ENCODE measurements around the gene TOMM34. TPM values are rescaled to one million over a fixed set of nuclear protein-coding genes. Genes with fewer than 3 reads are reported as not detected.

Gene TOMM34
- total and polyA plus RNA-seq, 2 of the 13 experiments (the other 11 are each of a cell fraction or from before 2014, with no cell fraction given) = 36.2 to 52.0 TPM

DNA sequence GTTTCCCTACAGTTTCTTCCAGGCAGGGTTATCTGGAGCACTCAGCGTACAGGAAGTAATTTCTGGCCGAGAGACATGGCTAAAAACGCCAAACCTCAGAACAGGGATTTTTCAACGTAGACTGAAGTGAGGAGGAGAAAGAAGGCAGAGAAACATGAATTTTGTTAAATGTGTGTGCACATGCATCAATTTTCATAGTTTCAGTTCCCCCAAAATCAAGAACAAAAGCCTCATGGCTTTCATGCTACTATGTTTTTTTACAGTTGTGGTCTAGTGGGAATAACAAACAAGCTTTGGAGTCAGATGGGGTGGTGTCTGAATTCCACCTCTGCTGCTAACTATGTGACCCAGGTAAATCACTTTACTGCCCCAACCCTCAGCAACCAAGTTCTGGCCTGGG lies 4.9 kb downstream of the TOMM34 start:
- Histone ChIP-seq H3K9me3 (ENCODE audit: low read length) (no peaks in the 10 kb centered on the region), H4K20me1 (ENCODE audit: insufficient read depth, low read length) (no peaks in the 10 kb centered on the region; the same call in 1 of the 2 replicates), H3K4me1 (ENCODE audit: insufficient read depth, low read length) (peaks cover 27% of the 10 kb centered on the region), H3K9ac (ENCODE audit: insufficient read depth, low read depth, low read length) (no peak overlapping the region), H3K4me2 (ENCODE audit: low read depth, low read length) (no peak overlapping the region), H3K36me3 (replicated peaks in 1 of 2; ENCODE audit: control insufficient read depth in 1 of 2, insufficient read depth in 2 of 2, low read length in 2 of 2) (peaks cover 49 to 68% of the 10 kb centered on the region in 2 experiments), H3K4me3 (replicated peaks in 1 of 3; ENCODE audit: insufficient read depth in 1 of 3, low read depth in 2 of 3, low read length in 3 of 3) (no peak overlapping the region), H3K27ac (ENCODE audit: extremely low read length, insufficient read depth, low read length) (no peak overlapping the region), H3K79me2 (ENCODE audit: insufficient read depth, low read length) (peaks cover 27% of the 10 kb centered on the region), H2AFZ (ENCODE audit: low read length) (no peak overlapping the region), H3K27me3 (ENCODE audit: control insufficient read depth in 1 of 2, insufficient read depth in 2 of 2, low read length in 2 of 2) (no peaks in the 10 kb centered on the region)
- WGBS (ENCODE audit: low lambda C conversion rate) = 98% methylated on average over 4 of the region's 4 CpGs
- intact Hi-C loops (cut with micrococcal nuclease; ENCODE audit: unreplicated experiment) = no loop called here
- no peak for FAIRE-seq
- in situ Hi-C loops (cut with HindIII; ENCODE audit: extremely low pct_ligation_motif_present, low pct_unique_long_range_greater_than_20kb) = no loop called here
- DNase-seq (ENCODE audit: low spot score) = no peak
- no peak for ATAC-seq
- POLR2A ChIA-PET = no interaction called here
- no TSS peak for BruUV-seq (replicated peaks)
- TF ChIP-seq, protein P1, sequence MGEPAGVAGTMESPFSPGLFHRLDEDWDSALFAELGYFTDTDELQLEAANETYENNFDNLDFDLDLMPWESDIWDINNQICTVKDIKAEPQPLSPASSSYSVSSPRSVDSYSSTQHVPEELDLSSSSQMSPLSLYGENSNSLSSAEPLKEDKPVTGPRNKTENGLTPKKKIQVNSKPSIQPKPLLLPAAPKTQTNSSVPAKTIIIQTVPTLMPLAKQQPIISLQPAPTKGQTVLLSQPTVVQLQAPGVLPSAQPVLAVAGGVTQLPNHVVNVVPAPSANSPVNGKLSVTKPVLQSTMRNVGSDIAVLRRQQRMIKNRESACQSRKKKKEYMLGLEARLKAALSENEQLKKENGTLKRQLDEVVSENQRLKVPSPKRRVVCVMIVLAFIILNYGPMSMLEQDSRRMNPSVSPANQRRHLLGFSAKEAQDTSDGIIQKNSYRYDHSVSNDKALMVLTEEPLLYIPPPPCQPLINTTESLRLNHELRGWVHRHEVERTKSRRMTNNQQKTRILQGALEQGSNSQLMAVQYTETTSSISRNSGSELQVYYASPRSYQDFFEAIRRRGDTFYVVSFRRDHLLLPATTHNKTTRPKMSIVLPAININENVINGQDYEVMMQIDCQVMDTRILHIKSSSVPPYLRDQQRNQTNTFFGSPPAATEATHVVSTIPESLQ (CRISPR knock-in tag; conservative IDR thresholded peaks at IDR 0.05) = no peak
- 0 out of 2 replicates have a peak, but pooled peaks have one; percentile 2 for TF ChIP-seq POLR2G (IDR thresholded peaks at IDR 0.05; ENCODE audit: low read depth, low read length)
- CTCF ChIA-PET (ENCODE audit: low intra/inter-chr PET ratio, low total read pairs) = no interaction called here

DNA sequence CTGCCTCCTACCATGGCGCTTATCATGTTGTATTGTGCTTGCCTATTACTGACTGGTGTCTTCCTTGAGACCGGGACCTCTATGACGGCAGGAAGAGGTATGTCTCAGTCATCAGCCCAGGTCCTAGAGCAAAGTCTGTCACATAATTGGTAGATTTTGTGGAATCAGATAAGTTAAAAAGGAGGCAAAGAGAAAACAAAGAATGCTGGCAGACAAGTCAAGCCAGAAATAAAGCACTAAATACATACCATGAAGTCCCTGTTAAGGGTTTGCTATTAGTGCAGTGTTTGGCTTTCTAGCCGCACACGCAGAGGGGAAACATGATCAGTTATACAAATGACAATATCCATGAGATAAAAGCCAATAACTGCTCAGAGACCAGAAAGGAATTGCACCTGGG lies 6.0 kb downstream of the TOMM34 start:
- Histone ChIP-seq H3K9ac (ENCODE audit: insufficient read depth, low read depth, low read length) (no peak overlapping the region), H3K4me1 (ENCODE audit: insufficient read depth, low read length) (peaks cover 24% of the 10 kb centered on the region), H3K27ac (ENCODE audit: extremely low read length, insufficient read depth, low read length) (no peak overlapping the region), H3K4me2 (ENCODE audit: low read depth, low read length) (no peak overlapping the region), H2AFZ (ENCODE audit: low read length) (no peak overlapping the region), H4K20me1 (ENCODE audit: insufficient read depth, low read length) (no peaks in the 10 kb centered on the region), H3K36me3 (replicated peaks in 1 of 2; ENCODE audit: control insufficient read depth in 1 of 2, insufficient read depth in 2 of 2, low read length in 2 of 2) (peaks cover 54 to 77% of the 10 kb centered on the region in 2 experiments), H3K4me3 (replicated peaks in 1 of 3; ENCODE audit: insufficient read depth in 1 of 3, low read depth in 2 of 3, low read length in 3 of 3) (no peak overlapping the region), H3K9me3 (ENCODE audit: low read length) (no peaks in the 10 kb centered on the region), H3K79me2 (ENCODE audit: insufficient read depth, low read length) (peaks cover 18% of the 10 kb centered on the region), H3K27me3 (ENCODE audit: control insufficient read depth in 1 of 2, insufficient read depth in 2 of 2, low read length in 2 of 2) (no peaks in the 10 kb centered on the region)
- in situ Hi-C loops (cut with HindIII; ENCODE audit: extremely low pct_ligation_motif_present, low pct_unique_long_range_greater_than_20kb) (no loop called here), intact Hi-C loops (cut with micrococcal nuclease; ENCODE audit: unreplicated experiment) (no loop called here)
- POLR2A ChIA-PET = interaction anchor here (1.0 kb wide), 1 partner anchor 11 kb away, joined by 3 read pairs; no protein-coding TSS in a partner anchor
- BruUV-seq (replicated peaks) = no TSS peak
- WGBS (ENCODE audit: low lambda C conversion rate) = 99% methylated on average over 5 of the region's 5 CpGs
- DNase-seq (ENCODE audit: low spot score) = no peak
- no peak for ATAC-seq
- FAIRE-seq = no peak
- CTCF ChIA-PET (ENCODE audit: low intra/inter-chr PET ratio, low total read pairs) = no interaction called here
- TF ChIP-seq, protein P2, sequence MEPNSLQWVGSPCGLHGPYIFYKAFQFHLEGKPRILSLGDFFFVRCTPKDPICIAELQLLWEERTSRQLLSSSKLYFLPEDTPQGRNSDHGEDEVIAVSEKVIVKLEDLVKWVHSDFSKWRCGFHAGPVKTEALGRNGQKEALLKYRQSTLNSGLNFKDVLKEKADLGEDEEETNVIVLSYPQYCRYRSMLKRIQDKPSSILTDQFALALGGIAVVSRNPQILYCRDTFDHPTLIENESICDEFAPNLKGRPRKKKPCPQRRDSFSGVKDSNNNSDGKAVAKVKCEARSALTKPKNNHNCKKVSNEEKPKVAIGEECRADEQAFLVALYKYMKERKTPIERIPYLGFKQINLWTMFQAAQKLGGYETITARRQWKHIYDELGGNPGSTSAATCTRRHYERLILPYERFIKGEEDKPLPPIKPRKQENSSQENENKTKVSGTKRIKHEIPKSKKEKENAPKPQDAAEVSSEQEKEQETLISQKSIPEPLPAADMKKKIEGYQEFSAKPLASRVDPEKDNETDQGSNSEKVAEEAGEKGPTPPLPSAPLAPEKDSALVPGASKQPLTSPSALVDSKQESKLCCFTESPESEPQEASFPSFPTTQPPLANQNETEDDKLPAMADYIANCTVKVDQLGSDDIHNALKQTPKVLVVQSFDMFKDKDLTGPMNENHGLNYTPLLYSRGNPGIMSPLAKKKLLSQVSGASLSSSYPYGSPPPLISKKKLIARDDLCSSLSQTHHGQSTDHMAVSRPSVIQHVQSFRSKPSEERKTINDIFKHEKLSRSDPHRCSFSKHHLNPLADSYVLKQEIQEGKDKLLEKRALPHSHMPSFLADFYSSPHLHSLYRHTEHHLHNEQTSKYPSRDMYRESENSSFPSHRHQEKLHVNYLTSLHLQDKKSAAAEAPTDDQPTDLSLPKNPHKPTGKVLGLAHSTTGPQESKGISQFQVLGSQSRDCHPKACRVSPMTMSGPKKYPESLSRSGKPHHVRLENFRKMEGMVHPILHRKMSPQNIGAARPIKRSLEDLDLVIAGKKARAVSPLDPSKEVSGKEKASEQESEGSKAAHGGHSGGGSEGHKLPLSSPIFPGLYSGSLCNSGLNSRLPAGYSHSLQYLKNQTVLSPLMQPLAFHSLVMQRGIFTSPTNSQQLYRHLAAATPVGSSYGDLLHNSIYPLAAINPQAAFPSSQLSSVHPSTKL (CRISPR knock-in tag; IDR thresholded peaks at IDR 0.05) = no peak
- TF ChIP-seq RAD21 (CRISPR knock-in tag; IDR thresholded peaks at IDR 0.05) (no peak), MXD4 (CRISPR knock-in tag; IDR thresholded peaks at IDR 0.05) (no peak), PHF21A (CRISPR knock-in tag; IDR thresholded peaks at IDR 0.05) (no peak), FOXO1 (CRISPR knock-in tag; IDR thresholded peaks at IDR 0.05) (no peak), ZBTB8A (CRISPR knock-in tag; IDR thresholded peaks at IDR 0.05; ENCODE audit: borderline replicate concordance, low read depth) (no peak)
